IMR-90 (cell line): ENCODE results near the gene BATF.

ENCODE experiments used
- BHLHE40 ChIP-seq: fragments of 150-350 bp; IDR thresholded peaks from 2 replicates; pipeline ENCODE4 v1.6.1; 2016; ENCODE audit warnings: mild to moderate bottlenecking, low read depth, low read length
- CHD1 ChIP-seq: IDR thresholded peaks from 2 replicates; pipeline ENCODE4 v1.6.1; 2012; ENCODE audit warnings: low read depth, low read length, improper control_type of control experiment
- CTCF ChIP-seq: conservative IDR thresholded peaks from 2 replicates; pipeline ENCODE4 v1.5.1; 2012; ENCODE audit warnings: mild to moderate bottlenecking, low read depth, low read length, improper control_type of control experiment
- MAFK ChIP-seq: IDR thresholded peaks from 2 replicates; pipeline ENCODE4 v1.6.1; 2012; ENCODE audit warnings: low read depth, low read length, improper control_type of control experiment
- MAZ ChIP-seq: IDR thresholded peaks from 2 replicates; pipeline ENCODE4 v1.6.1; 2012; ENCODE audit warnings: low read depth, mild to moderate bottlenecking, low read length, improper control_type of control experiment, moderate library complexity, borderline replicate concordance
- NFE2L2 ChIP-seq: fragments of 150-350 bp; IDR thresholded peaks from 2 replicates; pipeline ENCODE4 v1.6.1; 2016; ENCODE audit warnings: low read depth, mild to moderate bottlenecking, low read length
- POLR2A ChIP-seq: IDR thresholded peaks from 2 replicates; pipeline ENCODE4 v1.6.1; 2012; ENCODE audit warnings: mild to moderate bottlenecking, low read depth, low read length
- RAD21 ChIP-seq: IDR thresholded peaks from 2 replicates; pipeline ENCODE4 v1.6.1; 2012; ENCODE audit warnings: low read length, improper control_type of control experiment
- RCOR1 ChIP-seq: IDR thresholded peaks from 2 replicates; pipeline ENCODE4 v1.6.1; 2012; ENCODE audit warnings: mild to moderate bottlenecking, low read length, improper control_type of control experiment; ENCODE audit not compliant: insufficient replicate concordance
- SMC3 ChIP-seq: fragments of 150-350 bp; IDR thresholded peaks from 2 replicates; pipeline ENCODE4 v1.6.1; 2016; ENCODE audit warnings: low read depth, mild to moderate bottlenecking, antibody characterized with exemption, low read length, moderate library complexity
- USF2 ChIP-seq: fragments of 150-350 bp; IDR thresholded peaks from 2 replicates; pipeline ENCODE4 v1.6.1; 2017; ENCODE audit warnings: mild to moderate bottlenecking, antibody characterized with exemption, low read length, low read depth
- TF ChIP-seq, protein P1 (sequence below): fragments of 150-350 bp; IDR thresholded peaks from 2 replicates; pipeline ENCODE4 v1.6.1; 2016; ENCODE audit warnings: low read depth, mild to moderate bottlenecking, low read length, moderate library complexity, borderline replicate concordance

DNA sequence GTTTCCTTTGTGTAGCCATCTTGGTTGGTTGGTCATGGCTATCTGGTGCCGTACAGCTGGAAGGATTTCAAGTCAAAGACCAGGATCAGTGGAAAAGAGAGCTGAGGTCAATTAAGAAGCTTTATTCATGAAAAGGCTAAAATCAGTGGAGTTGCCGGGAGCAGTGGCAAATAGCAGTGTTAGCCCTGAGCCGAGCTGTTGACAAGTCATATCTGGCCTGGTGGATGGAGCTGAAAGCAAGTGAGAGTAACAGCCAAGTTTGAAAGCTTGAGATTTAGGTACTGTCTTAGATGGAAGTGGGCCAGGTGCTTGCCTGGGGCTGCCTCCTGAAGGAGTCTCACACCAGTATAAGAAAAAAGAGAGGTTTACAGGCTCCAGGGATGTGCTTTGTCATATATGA is 9.0 kb downstream of the BATF start:
- TF ChIP-seq MAZ (no peak), RCOR1 (no peak), CTCF (no peak), BHLHE40 (no peak), POLR2A (no peak), RAD21 (no peak), SMC3 (no peak), USF2 (no peak), MAFK (no peak), NFE2L2 (no peak), CHD1 (no peak)
- TF ChIP-seq, protein P1, sequence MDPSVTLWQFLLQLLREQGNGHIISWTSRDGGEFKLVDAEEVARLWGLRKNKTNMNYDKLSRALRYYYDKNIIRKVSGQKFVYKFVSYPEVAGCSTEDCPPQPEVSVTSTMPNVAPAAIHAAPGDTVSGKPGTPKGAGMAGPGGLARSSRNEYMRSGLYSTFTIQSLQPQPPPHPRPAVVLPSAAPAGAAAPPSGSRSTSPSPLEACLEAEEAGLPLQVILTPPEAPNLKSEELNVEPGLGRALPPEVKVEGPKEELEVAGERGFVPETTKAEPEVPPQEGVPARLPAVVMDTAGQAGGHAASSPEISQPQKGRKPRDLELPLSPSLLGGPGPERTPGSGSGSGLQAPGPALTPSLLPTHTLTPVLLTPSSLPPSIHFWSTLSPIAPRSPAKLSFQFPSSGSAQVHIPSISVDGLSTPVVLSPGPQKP, result no peak
